Adrenal gland (tissue), 12 donors: ENCODE measurements around the gene TSPAN15. TPM values are rescaled to one million over a fixed set of nuclear protein-coding genes. Genes with fewer than 3 reads are reported as not detected.
A peak's percentile ranks its signal among the peaks of the same experiment; 100 is the strongest.

Experiments
- DNase-seq, 7 donors: peaks; one replicate each; pipeline ENCODE4 v3.0.0-alpha.2; 2019 to 2020
- H3K27ac ChIP-seq, 5 donors: fragments of 200-600 bp; sonication (generic) in 4 of 5; 1 replicate in 3 of 5; 2 replicates in 2 of 5; pipeline versions ENCODE4 v1.5.1 to v1.8.0; 2016 to 2020; ENCODE audit warnings: mild to moderate bottlenecking in 1 of 5
- H3K27me3 ChIP-seq: fragments of 200-600 bp; 2 replicates; pipeline ENCODE4 v1.8.0; 2021
- H3K36me3 ChIP-seq, 2 donors: fragments of 200-600 bp; replicated peaks in 1 of 2; 1 replicate in 1 of 2; 2 replicates in 1 of 2; pipeline versions ENCODE4 v1.5.1 to v1.8.0; 2018 to 2022
- H3K4me1 ChIP-seq, 2 donors: fragments of 200-600 bp; replicated peaks in 1 of 2; 1 replicate in 1 of 2; 2 replicates in 1 of 2; pipeline versions ENCODE4 v1.5.1 to v1.8.0; 2018 to 2021
- H3K4me3 ChIP-seq, 4 donors: fragments of 200-600 bp; sonication (generic) in 3 of 4; one replicate each; pipeline ENCODE4 v1.5.1; 2016 to 2018
- H3K9me3 ChIP-seq, 3 donors: fragments of 200-600 bp; sonication (generic) in 1 of 3; replicated peaks in 1 of 3; 1 replicate in 2 of 3; 2 replicates in 1 of 3; pipeline versions ENCODE4 v1.5.1 to v1.8.0; 2016 to 2021
- POLR2A ChIP-seq, 2 donors: fragments of 450-650 bp; IDR thresholded peaks; one replicate each; pipeline ENCODE4 v1.6.1; 2017; ENCODE audit warnings: antibody characterized with exemption in 2 of 2, mild to moderate bottlenecking in 2 of 2, moderate library complexity in 1 of 2
- WGBS, 4 donors: extraction: QIAGEN DNeasy Blood & Tissue Kit in 2 of 4; methylation state at CpG; one replicate each; pipeline versions ENCODE4 v1.1.5 to v1.1.7; 2013 to 2017; 5-methylcytosine and 5-hydroxymethylcytosine counted together
- intact Hi-C, 2 donors: fragments of 100-400 bp; cut with DNase I; formaldehyde crosslinking; loops; one replicate each; pipeline versions ENCODE4 v1.14.1 to v1.15.0; 2022 to 2023
- polyA plus RNA-seq, 3 donors: library from polyadenylated mRNA; stranded (reverse); fragments of 200-250 nt in 2 of 3; fragments of 350-450 nt in 1 of 3; fragmentation: Illumina TruSeq in 1 of 3; extraction: RNeasy Lipid Tissue Mini Kit (QIAGEN cat#74804) in 1 of 3; gene quantifications; one replicate each; pipeline ENCODE4 v1.2.3, GENCODE V29; 2013 to 2014
- total RNA-seq, 9 donors: library from RNA; depleted of rRNA in 4 of 9; stranded (reverse); fragments of >200 nt in 4 of 9; fragments of 120-200 nt in 1 of 9; fragmentation: NEBNext Ultra II Directional in 1 of 9; extraction: Animal tissue kit (Norgen Biotek cat#: 25700) in 1 of 9; gene quantifications; one replicate each; pipeline versions ENCODE4 v1.1.0 to v1.2.4, GENCODE V29; 2013 to 2023
- TF ChIP-seq, protein P1 (sequence below), 6 experiments: fragments of 450-650 bp in 4 of 6; fragments of 200-600 bp in 2 of 6; sonication (generic) in 1 of 6; IDR thresholded peaks; 1 replicate in 5 of 6; 2 replicates in 1 of 6; pipeline versions ENCODE4 v1.5.1 to v1.8.0; 2016 to 2021; ENCODE audit warnings: antibody characterized with exemption in 6 of 6, mild to moderate bottlenecking in 2 of 6, moderate library complexity in 1 of 6
- donor health status: healthy with polysubstance abuse.
- donor health status: Bipolar disorder and iron deficiency.
- donor health status: DM: yes; HTN: yes; CAD: no.
- donor health status: DM: no; HTN: no; CAD: no.
- donor health status: DM: no; HTN: no; CAD: no.
- donor health status: DM: yes; HTN: yes; CAD: no.

Gene TSPAN15
- total and polyA plus RNA-seq, 12 donors: 5.6 to 14.8 (median 10.8) TPM

DNA sequence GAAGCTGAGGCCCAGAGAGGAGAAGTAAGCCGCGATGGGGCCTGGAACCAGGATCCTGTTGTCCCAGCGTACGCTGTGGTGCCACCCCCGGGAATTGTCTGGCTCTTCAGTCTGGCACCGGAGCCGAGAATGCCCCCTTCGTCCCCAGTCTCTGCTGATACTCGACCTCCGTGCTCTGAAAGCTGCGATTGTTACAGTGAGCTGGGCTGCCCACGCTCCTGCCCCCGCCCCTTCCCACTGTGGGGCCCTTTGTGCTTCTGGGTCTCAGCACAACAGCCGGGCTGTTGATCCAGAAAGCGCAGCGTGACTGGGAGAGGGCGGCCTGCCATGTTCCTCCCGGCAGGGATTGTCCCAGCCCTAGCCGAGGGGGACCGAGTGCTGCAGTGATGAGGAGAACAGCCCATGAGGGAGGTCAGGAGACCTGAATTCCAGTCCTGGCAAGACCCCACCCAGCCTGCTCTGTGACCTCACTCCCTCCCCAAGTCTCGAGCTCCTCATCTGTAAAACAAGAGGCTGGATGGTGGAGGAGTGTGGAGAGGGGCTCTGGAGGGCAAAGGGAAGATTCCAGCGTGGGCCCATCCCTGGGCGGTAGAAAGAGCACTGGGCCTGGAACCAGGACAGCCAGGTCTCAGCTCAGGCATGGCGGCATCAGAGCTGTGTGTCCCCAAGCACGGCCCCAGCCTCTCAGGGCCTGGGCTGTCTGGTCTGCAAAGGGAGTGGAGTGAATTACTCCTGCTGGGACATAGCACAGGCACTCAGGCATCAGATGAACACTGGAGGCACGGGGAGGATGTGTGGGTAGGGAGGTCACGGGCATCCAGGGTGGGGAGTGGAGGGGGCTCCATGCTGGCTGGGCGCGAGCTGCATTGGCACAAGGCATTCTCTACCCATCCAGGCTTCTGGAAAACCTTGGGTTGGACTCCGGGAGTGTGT, 43.6 kb downstream of the TSPAN15 start:
- Histone ChIP-seq H3K4me1 (no peaks in the 10 kb centered on the region), H3K9me3 (no peaks in the 10 kb centered on the region), H3K27me3 (no peaks in the 10 kb centered on the region), H3K27ac (no peak overlapping the region), H3K36me3 (no peaks in the 10 kb centered on the region), H3K4me3 (no peak overlapping the region)
- TF ChIP-seq POLR2A (IDR thresholded peaks at IDR 0.05): no peak
- TF ChIP-seq, protein P1, sequence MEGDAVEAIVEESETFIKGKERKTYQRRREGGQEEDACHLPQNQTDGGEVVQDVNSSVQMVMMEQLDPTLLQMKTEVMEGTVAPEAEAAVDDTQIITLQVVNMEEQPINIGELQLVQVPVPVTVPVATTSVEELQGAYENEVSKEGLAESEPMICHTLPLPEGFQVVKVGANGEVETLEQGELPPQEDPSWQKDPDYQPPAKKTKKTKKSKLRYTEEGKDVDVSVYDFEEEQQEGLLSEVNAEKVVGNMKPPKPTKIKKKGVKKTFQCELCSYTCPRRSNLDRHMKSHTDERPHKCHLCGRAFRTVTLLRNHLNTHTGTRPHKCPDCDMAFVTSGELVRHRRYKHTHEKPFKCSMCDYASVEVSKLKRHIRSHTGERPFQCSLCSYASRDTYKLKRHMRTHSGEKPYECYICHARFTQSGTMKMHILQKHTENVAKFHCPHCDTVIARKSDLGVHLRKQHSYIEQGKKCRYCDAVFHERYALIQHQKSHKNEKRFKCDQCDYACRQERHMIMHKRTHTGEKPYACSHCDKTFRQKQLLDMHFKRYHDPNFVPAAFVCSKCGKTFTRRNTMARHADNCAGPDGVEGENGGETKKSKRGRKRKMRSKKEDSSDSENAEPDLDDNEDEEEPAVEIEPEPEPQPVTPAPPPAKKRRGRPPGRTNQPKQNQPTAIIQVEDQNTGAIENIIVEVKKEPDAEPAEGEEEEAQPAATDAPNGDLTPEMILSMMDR (IDR thresholded peaks at IDR 0.05): no peak
- intact Hi-C loops: no loop called here
- peak in 1 of 7 donors; percentile 10 for DNase-seq
- 83 to 89% (median 86%) methylated on average over 12 to 30 of the region's 30 CpGs for WGBS, 4 donors

DNA sequence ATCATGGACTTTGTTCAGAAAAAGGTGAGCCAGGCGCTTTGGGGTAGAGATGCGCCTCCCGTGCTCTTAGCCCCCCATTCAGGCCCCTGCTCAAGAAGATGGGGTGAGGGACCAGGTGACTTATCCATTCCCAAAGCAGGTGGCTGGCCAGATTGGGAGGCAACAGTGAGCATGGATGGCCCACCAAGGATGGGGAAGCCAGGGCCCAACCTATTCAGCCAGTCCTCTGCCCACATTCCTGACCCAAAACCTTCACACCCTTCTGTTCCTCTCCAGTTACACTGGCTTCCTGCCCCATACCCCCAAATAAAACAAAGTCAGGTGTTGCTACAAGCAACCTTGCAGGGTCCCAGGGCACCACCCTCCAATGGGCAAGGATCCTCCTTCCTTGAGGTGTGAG, 44.4 kb downstream of the TSPAN15 start:
- no peak overlapping the region for H3K4me3 ChIP-seq
- DNase-seq: no peak
- no peaks in the 10 kb centered on the region for H3K36me3 ChIP-seq
- no peaks in the 10 kb centered on the region for H3K27me3 ChIP-seq
- no peaks in the 10 kb centered on the region for H3K9me3 ChIP-seq
- H3K4me1 ChIP-seq: no peaks in the 10 kb centered on the region
- intact Hi-C loops: no loop called here
- H3K27ac ChIP-seq: no peak overlapping the region
- WGBS, 4 donors: 96 to 100% (median 97%) methylated on average over 3 of the region's 3 CpGs
- TF ChIP-seq, protein P1 (IDR thresholded peaks at IDR 0.05): no peak
- no peak for TF ChIP-seq POLR2A (IDR thresholded peaks at IDR 0.05)

DNA sequence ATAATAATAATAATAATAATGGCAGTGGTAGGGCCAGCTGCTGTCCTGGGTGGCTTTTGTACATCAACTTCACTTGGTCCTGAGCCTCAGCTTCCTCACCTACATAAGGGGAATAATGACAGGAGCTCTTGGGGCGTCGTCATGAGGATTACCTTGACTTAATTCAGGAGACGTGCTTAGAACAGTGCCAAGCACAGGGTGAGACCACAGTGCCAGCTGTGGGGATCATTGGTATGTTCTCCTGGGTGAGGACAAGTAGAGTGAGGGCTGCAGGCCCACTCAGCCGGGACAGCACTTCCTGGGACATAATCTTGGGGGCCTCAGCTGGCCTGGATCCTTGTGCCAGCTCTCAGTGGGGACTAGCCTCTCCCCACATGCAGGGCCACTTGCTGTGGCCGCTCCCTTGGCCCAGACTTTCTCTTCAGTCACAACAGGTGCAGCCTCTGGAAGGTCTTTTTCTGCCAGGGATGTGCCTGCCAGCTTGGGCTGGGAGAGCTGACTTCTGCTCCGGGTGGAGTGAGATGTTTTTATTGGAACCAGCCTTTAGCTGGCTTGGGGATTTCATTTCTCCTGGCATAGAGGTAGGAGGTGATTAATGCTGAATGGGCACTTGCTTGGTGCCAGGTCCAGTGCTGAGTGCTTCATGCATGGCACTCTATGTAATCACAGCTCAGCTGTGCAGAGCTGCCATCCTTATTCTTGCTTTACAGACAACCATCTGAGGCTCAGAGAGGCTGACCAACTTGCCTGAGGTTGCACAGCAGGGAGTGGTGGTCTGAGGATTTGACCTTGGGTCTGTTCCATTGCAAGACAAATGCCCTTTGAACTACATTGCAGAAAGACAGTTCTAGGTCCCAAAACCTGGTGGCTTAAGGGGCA, 45.3 kb downstream of the TSPAN15 start:
- intact Hi-C loops: no loop called here
- no peak for TF ChIP-seq POLR2A (IDR thresholded peaks at IDR 0.05)
- TF ChIP-seq, protein P1 (IDR thresholded peaks at IDR 0.05): no peak
- DNase-seq: no peak
- Histone ChIP-seq H3K27me3 (no peaks in the 10 kb centered on the region), H3K4me1 (no peaks in the 10 kb centered on the region), H3K9me3 (no peaks in the 10 kb centered on the region), H3K36me3 (no peaks in the 10 kb centered on the region), H3K4me3 (no peak overlapping the region), H3K27ac (no peak overlapping the region)
- WGBS, 4 donors: 68 to 81% (median 79%) methylated on average over 6 of the region's 6 CpGs

DNA sequence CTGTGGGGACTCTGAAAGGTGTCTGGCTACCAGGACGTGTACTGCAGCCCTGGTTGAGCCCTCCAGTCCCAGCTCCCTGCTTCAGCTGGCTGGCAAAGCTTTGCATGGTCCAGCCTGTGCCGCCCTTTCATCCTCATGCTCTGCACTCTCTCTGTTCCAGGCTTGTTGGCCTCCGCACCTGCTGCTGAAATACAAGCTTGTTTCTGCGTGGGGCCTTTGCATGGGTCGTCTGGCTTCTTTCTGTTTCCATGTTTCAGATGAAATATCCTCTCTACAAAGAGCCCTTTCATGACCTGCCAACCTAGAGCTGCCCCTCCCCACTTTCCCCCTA, 45.9 kb downstream of the TSPAN15 start:
- Histone ChIP-seq H3K36me3 (no peaks in the 10 kb centered on the region), H3K4me1 (no peaks in the 10 kb centered on the region), H3K27me3 (no peaks in the 10 kb centered on the region), H3K4me3 (no peak overlapping the region), H3K9me3 (no peaks in the 10 kb centered on the region), H3K27ac (peak overlapping the region in 1 of 5 donors; percentile 34)
- intact Hi-C loops: no loop called here
- 79 to 94% (median 87%) methylated on average over 5 of the region's 5 CpGs for WGBS, 4 donors
- DNase-seq: no peak
- TF ChIP-seq, protein P1 (IDR thresholded peaks at IDR 0.05): no peak
- TF ChIP-seq POLR2A (IDR thresholded peaks at IDR 0.05): no peak
